Measurements from ENCODE around the gene LIX1.

DNA sequence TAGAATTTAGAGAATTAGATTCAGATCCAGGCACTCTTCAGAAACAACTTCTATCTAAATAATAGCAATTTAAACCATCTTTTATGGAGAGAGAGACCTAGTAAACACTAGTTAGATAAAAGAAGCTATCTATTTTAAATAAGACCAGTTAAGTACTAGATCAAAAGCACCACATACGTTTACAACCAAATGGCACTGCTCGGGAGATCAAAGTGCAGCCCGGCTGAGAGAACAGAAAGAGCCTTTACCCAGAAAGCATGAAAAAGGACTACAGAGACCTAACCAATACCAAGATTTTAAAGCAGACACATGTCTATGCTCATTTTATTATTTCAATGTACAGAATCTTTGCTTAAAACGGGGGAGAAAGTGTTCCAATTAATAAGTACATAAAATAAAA is 30.8 kb downstream of the LIX1 start:
- TF ChIP-seq, protein P1, sequence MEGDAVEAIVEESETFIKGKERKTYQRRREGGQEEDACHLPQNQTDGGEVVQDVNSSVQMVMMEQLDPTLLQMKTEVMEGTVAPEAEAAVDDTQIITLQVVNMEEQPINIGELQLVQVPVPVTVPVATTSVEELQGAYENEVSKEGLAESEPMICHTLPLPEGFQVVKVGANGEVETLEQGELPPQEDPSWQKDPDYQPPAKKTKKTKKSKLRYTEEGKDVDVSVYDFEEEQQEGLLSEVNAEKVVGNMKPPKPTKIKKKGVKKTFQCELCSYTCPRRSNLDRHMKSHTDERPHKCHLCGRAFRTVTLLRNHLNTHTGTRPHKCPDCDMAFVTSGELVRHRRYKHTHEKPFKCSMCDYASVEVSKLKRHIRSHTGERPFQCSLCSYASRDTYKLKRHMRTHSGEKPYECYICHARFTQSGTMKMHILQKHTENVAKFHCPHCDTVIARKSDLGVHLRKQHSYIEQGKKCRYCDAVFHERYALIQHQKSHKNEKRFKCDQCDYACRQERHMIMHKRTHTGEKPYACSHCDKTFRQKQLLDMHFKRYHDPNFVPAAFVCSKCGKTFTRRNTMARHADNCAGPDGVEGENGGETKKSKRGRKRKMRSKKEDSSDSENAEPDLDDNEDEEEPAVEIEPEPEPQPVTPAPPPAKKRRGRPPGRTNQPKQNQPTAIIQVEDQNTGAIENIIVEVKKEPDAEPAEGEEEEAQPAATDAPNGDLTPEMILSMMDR (IDR thresholded peaks at IDR 0.05 in 8 of 11, conservative IDR thresholded peaks at IDR 0.05 in 3 of 11) = no peak
- no peak for TF ChIP-seq POLR2AphosphoS5 (IDR thresholded peaks at IDR 0.05)

Measured in spleen (tissue), 7 donors.